VCaP (cell line): ENCODE data around the gene MYO15B.
A peak's percentile ranks its signal among the peaks of the same experiment; 100 is the strongest.

Source experiments
- H3K27ac ChIP-seq: fragments of 450-650 bp; 2 replicates; pipeline ENCODE4 v1.5.1; 2017
- TF ChIP-seq, protein P1 (sequence below): fragments of 450-650 bp; conservative IDR thresholded peaks from 2 replicates; pipeline ENCODE4 v1.5.1; 2017; ENCODE audit warnings: mild to moderate bottlenecking, moderate library complexity

Gene MYO15B

DNA sequence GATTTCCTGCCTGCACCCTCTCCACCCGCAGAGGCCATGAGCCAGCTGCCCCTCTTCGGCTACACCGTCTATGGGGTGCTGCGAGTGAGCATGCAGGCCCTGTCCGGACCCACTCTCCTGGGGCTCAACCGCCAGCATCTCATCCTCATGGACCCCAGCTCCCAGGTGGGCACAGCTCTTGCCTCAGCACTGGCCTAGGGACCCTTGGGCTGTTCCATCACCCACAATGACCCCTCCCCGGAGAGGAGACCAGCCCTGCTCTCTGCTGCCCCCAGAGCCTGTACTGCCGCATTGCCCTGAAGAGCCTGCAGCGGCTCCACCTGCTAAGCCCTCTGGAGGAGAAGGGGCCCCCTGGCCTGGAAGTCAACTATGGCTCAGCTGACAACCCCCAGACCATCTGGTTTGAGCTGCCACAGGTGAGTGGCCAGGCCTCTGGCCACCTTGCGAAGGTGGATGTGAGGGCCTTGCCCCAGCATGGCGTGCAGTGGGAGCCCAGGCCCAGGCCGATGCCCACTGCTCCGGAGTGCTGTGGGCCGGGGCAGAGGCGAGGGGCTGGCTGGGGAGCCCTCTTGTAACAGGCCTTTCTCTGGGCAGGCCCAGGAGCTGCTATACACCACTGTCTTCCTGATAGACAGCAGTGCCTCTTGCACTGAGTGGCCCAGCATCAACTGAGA lies 38.4 kb downstream of the MYO15B start:
- TF ChIP-seq, protein P1, sequence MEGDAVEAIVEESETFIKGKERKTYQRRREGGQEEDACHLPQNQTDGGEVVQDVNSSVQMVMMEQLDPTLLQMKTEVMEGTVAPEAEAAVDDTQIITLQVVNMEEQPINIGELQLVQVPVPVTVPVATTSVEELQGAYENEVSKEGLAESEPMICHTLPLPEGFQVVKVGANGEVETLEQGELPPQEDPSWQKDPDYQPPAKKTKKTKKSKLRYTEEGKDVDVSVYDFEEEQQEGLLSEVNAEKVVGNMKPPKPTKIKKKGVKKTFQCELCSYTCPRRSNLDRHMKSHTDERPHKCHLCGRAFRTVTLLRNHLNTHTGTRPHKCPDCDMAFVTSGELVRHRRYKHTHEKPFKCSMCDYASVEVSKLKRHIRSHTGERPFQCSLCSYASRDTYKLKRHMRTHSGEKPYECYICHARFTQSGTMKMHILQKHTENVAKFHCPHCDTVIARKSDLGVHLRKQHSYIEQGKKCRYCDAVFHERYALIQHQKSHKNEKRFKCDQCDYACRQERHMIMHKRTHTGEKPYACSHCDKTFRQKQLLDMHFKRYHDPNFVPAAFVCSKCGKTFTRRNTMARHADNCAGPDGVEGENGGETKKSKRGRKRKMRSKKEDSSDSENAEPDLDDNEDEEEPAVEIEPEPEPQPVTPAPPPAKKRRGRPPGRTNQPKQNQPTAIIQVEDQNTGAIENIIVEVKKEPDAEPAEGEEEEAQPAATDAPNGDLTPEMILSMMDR, result peak; percentile 71
- H3K27ac ChIP-seq, result no peak overlapping the region

DNA sequence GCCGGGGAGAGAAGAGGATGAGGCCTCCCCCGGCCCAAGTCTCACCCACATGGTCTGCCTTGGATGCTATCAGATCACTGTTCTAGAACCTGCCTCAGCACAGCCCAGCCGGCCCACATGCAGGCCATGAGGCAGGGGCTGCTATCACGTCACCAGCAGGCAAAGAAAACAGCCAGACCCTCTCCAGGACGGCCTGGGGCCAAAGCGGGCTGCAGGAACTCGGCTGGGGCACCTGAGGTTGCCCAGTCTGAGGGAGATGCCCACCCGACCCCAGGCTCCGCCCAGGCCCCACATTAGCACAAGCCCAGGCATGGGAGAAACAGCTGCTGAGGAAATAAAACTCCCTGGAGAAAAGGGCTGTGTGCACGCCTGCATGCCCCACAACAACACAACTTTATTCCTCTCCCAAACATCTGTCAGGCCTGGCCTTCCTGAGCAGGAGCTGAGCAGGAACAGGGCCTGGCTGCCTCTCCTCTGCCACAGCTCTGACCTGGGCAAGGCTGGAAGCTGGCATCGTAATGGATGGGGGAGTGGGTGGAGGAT lies 39.0 kb downstream of the MYO15B start:
- no peak overlapping the region for H3K27ac ChIP-seq
- TF ChIP-seq, protein P1, result no peak

DNA sequence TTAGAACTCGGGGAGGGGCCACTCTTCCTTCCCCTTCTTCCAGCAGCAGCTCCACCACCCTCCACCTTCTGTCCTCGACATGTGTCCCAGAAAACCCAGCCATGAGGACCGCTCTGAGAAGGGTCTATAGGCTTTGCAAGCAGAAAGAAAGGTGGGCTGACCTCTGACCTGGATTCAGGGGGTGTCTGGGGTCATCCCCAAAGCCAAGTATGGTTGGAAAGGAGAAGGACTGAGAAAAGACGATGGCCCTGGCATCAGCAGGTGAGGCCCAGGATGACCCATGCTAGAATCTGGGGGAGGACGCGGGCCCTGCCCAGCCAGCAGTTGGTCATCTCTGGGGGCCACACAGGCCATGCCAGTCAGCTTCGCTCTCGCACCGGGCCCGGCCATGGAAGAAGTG lies 39.5 kb downstream of the MYO15B start:
- no peak overlapping the region for H3K27ac ChIP-seq
- TF ChIP-seq, protein P1, result no peak

DNA sequence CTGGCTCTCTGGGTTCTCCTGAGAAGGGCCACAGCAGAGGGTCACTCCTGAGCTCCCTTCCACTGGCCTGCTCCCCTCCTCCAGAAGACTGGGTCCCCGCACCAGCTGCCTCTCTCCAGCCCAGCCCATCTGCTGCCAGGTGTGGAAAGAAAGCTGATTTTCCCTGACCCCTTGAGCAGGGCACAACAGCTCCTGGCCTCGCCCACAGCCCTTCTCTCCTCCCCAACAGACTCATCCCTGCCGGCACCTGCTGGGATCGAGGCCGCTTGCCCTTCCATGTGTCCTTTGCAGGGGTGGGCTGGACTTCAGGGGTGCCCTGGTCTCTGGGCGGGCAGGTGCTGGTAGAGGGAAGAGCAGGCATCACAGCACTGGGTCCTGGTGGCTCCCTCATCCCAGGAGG lies 40.8 kb downstream of the MYO15B start:
- H3K27ac ChIP-seq, result no peak overlapping the region
- TF ChIP-seq, protein P1, result no peak

GRCh38 chr17:75629157-75629556 lies 41.6 kb downstream of the MYO15B start:
- TF ChIP-seq, protein P1, result no peak
- no peak overlapping the region for H3K27ac ChIP-seq

- H3K27ac ChIP-seq, result no peak overlapping the region
- TF ChIP-seq, protein P1, result no peak
Observed at GRCh38 chr17:75630071-75630917, 42.7 kb downstream of the MYO15B start.

- no peak overlapping the region for H3K27ac ChIP-seq
- TF ChIP-seq, protein P1, result no peak
Observed at GRCh38 chr17:75631353-75631752, 43.8 kb downstream of the MYO15B start.
